H1 (cell line): ENCODE data around the gene MSI2.

Experiments
- CBX5 ChIP-seq: fragments of 300-800, 300-1000 bp; sonication (generic); IDR thresholded peaks from 2 replicates; pipeline ENCODE4 v1.7.1; 2016; ENCODE audit warnings: antibody characterized with exemption, low read length, low read depth
- CTCF ChIP-seq, 3 experiments: IDR thresholded peaks; 1 replicate in 2 of 3; 2 replicates in 1 of 3; pipeline versions ENCODE4 v1.5.1 to v1.6.1; 2011; ENCODE audit warnings: low read length in 3 of 3, mild to moderate bottlenecking in 3 of 3, inconsistent platforms in 2 of 3, low read depth in 1 of 3, moderate library complexity in 1 of 3; ENCODE audit not compliant: insufficient read depth in 1 of 3; ENCODE audit errors: control extremely low read depth in 1 of 3
- EP300 ChIP-seq, 2 experiments: IDR thresholded peaks; 1 replicate in 1 of 2; 2 replicates in 1 of 2; pipeline ENCODE4 v1.6.1; 2011 to 2012; ENCODE audit warnings: low read depth in 2 of 2, low read length in 2 of 2, mild to moderate bottlenecking in 2 of 2, borderline replicate concordance in 1 of 2, inconsistent platforms in 1 of 2, moderate library complexity in 1 of 2
- EZH2 ChIP-seq: fragments of 200-600 bp; sonication (generic); IDR thresholded peaks from 2 replicates; pipeline ENCODE4 v1.7.1; 2012; ENCODE audit warnings: low read depth, mild to moderate bottlenecking, moderate library complexity, low read length, inconsistent platforms; ENCODE audit not compliant: severe bottlenecking
- GTF2F1 ChIP-seq: IDR thresholded peaks from 2 replicates; pipeline ENCODE4 v1.6.1; 2012; ENCODE audit warnings: low read depth, low read length, improper control_type of control experiment, borderline replicate concordance
- JUN ChIP-seq: IDR thresholded peaks from 2 replicates; pipeline ENCODE4 v1.6.1; 2011; ENCODE audit warnings: low read depth, mild to moderate bottlenecking, improper control_type of control experiment, low read length
- POLR2A ChIP-seq, 2 experiments: IDR thresholded peaks; 1 replicate in 1 of 2; 2 replicates in 1 of 2; pipeline ENCODE4 v1.6.1; 2011; ENCODE audit warnings: low read depth in 2 of 2, low read length in 2 of 2, mild to moderate bottlenecking in 2 of 2; ENCODE audit errors: control extremely low read depth in 1 of 2
- RFX5 ChIP-seq: IDR thresholded peaks from 2 replicates; pipeline ENCODE4 v1.6.1; 2011; ENCODE audit warnings: low read depth, low read length, improper control_type of control experiment, borderline replicate concordance
- TF ChIP-seq, protein P1 (sequence below): IDR thresholded peaks from 2 replicates; pipeline ENCODE4 v1.6.1; 2011; ENCODE audit warnings: low read length, improper control_type of control experiment

DNA sequence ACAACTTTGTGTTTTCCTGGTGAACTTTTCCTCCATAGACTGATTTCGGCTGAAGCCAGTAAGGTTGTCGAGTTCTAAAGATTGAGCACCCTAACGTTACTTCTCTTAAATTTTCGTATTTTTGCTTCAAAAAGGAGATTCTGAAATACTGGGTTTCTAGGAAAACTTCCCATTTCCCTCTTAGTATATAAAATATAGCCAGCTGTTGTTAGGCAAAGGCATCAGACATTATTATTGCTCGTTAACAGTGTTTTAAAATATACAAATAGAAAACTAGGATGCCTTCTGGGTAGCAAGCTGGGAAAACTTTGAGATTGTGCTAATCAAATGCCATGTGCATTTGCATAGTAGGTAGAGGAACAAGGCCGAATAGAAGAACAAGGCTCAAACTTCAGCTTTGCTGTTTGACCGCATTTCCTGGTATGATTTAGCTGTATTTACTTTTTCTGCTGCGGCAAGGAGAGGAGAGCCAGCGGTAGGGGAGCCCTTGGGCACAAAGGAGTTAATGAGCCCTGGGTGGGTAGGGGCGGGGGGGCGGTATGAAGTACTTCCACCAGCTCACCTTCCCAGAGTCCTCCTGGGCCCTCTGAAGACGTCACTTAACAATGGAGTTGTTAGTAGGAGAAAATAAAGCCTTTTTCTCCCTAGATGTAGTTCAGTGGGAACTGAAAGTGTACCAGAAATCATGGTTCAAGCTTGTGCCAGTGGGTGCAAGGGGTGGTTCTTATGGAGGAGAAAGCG lies 151.9 kb downstream of the MSI2 start:
- no peak for TF ChIP-seq EZH2
- TF ChIP-seq CTCF (IDR thresholded peaks at IDR 0.05; ENCODE audit: control extremely low read depth in 1 of 3, insufficient read depth in 1 of 3, low read depth in 1 of 3, low read length in 3 of 3), result no peak
- TF ChIP-seq CBX5, result no peak
- no peak for TF ChIP-seq GTF2F1
- no peak for TF ChIP-seq EP300 (IDR thresholded peaks at IDR 0.05; ENCODE audit: borderline replicate concordance in 1 of 2, low read depth in 2 of 2, low read length in 2 of 2)
- TF ChIP-seq JUN, result no peak
- TF ChIP-seq POLR2A (IDR thresholded peaks at IDR 0.05; ENCODE audit: control extremely low read depth in 1 of 2, low read depth in 2 of 2, low read length in 2 of 2), result no peak
- TF ChIP-seq, protein P1, sequence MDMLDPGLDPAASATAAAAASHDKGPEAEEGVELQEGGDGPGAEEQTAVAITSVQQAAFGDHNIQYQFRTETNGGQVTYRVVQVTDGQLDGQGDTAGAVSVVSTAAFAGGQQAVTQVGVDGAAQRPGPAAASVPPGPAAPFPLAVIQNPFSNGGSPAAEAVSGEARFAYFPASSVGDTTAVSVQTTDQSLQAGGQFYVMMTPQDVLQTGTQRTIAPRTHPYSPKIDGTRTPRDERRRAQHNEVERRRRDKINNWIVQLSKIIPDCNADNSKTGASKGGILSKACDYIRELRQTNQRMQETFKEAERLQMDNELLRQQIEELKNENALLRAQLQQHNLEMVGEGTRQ, result no peak
- no peak for TF ChIP-seq RFX5
